OCI-LY3 (cell line): ENCODE results near the gene AFAP1L1.

ENCODE experiments used
- H2AFZ ChIP-seq: fragments of 200-600, 300-600 bp; shearing (Covaris generic); 2 replicates; pipeline ENCODE4 v1.6.0; 2014; ENCODE audit warnings: antibody characterized with exemption, low read depth, low read length
- H3K27ac ChIP-seq: fragments of 200-600, 300-600 bp; sonication (generic); 2 replicates; pipeline ENCODE4 v1.5.1; 2014; ENCODE audit warnings: mild to moderate bottlenecking, low read length, moderate library complexity, mixed read lengths
- H3K27me3 ChIP-seq: fragments of 200-600, 300-600 bp; sonication (generic); 2 replicates; pipeline ENCODE4 v1.6.1; 2014; ENCODE audit warnings: low read depth, low read length, mixed read lengths
- H3K36me3 ChIP-seq: fragments of 200-600, 300-600 bp; sonication (generic); replicated peaks from 2 replicates; pipeline ENCODE3; 2014; ENCODE audit warnings: low read depth, low read length, mixed read lengths
- H3K4me1 ChIP-seq: fragments of 300-600, 200-600 bp; sonication (generic); 2 replicates; pipeline ENCODE4 v1.6.1; 2014; ENCODE audit warnings: low read length, mixed read lengths
- H3K4me2 ChIP-seq: fragments of 200-600, 300-600 bp; sonication (generic); 2 replicates; pipeline ENCODE4 v1.6.1; 2014; ENCODE audit warnings: low read length, mixed read lengths
- H3K4me3 ChIP-seq: fragments of 300-600, 200-600 bp; sonication (generic); 2 replicates; pipeline ENCODE4 v1.5.1; 2014; ENCODE audit warnings: antibody characterized with exemption, mild to moderate bottlenecking, low read length, moderate library complexity
- H3K79me2 ChIP-seq: fragments of 300-600, 200-600 bp; shearing (Covaris generic); 2 replicates; pipeline ENCODE4 v1.6.1; 2014; ENCODE audit warnings: mild to moderate bottlenecking, low read length, mixed read lengths
- H3K9ac ChIP-seq: fragments of 300-600, 200-600 bp; shearing (Covaris generic); 2 replicates; pipeline ENCODE4 v1.6.0; 2014; ENCODE audit warnings: mild to moderate bottlenecking, low read length, moderate library complexity
- H3K9me3 ChIP-seq: fragments of 200-600, 300-600 bp; shearing (Covaris generic); 2 replicates; pipeline ENCODE4 v1.6.1; 2014; ENCODE audit warnings: low read length, mixed read lengths; ENCODE audit not compliant: insufficient read depth
- H4K20me1 ChIP-seq: fragments of 200-600, 300-600 bp; sonication (generic); 2 replicates; pipeline ENCODE4 v1.6.1; 2016; ENCODE audit warnings: low read length, mixed read lengths; ENCODE audit not compliant: insufficient read depth
- CTCF ChIP-seq: fragments of 200-600, 300-600 bp; sonication (generic); IDR thresholded peaks from 2 replicates; pipeline ENCODE4 v1.5.1; 2014; ENCODE audit warnings: antibody characterized with exemption, low read length, low read depth
- EZH2phosphoT487 ChIP-seq: fragments of 200-600 bp; shearing (Covaris generic); IDR thresholded peaks from 2 replicates; pipeline ENCODE4 v1.6.1; 2018; ENCODE audit warnings: antibody characterized with exemption, mixed run types, low read depth

AFAP1L1 gene

GRCh38 chr5:149345892-149346222 is 74.2 kb downstream of the AFAP1L1 start:
- Histone ChIP-seq H3K4me1 (peaks cover 12% of the 10 kb centered on the region), H3K9ac (peak overlapping the region; percentile 98), H3K27ac (peak overlapping the region; percentile 69), H2AFZ (no peak overlapping the region), H3K36me3 (peaks cover 35% of the 10 kb centered on the region), H3K4me3 (peak overlapping the region; percentile 99), H3K27me3 (no peaks in the 10 kb centered on the region), H3K4me2 (peak overlapping the region; percentile 85), H3K9me3 (no peaks in the 10 kb centered on the region), H4K20me1 (no peaks in the 10 kb centered on the region), H3K79me2 (peaks cover 45% of the 10 kb centered on the region)
- TF ChIP-seq EZH2phosphoT487 (no peak), CTCF (no peak)

GRCh38 chr5:149348518-149348917 is 76.9 kb downstream of the AFAP1L1 start:
- Histone ChIP-seq H3K9me3 (no peaks in the 10 kb centered on the region), H3K27me3 (no peaks in the 10 kb centered on the region), H3K36me3 (peaks cover 55% of the 10 kb centered on the region), H3K4me2 (no peak overlapping the region), H4K20me1 (no peaks in the 10 kb centered on the region), H3K27ac (no peak overlapping the region), H2AFZ (no peak overlapping the region), H3K79me2 (peaks cover 46% of the 10 kb centered on the region), H3K4me1 (peaks cover 12% of the 10 kb centered on the region), H3K9ac (no peak overlapping the region), H3K4me3 (no peak overlapping the region)
- TF ChIP-seq EZH2phosphoT487: no peak
- TF ChIP-seq CTCF: no peak

- TF ChIP-seq EZH2phosphoT487 (no peak), CTCF (no peak)
- Histone ChIP-seq H4K20me1 (no peaks in the 10 kb centered on the region), H3K4me2 (no peak overlapping the region), H3K36me3 (peaks cover 55% of the 10 kb centered on the region), H3K4me3 (no peak overlapping the region), H2AFZ (no peak overlapping the region), H3K9me3 (no peaks in the 10 kb centered on the region), H3K4me1 (0 out of 2 replicates have a peak, but pooled peaks cover 7% of the 10 kb centered on the region), H3K27ac (no peak overlapping the region), H3K9ac (no peak overlapping the region), H3K27me3 (no peaks in the 10 kb centered on the region), H3K79me2 (peaks cover 46% of the 10 kb centered on the region)
Measured at GRCh38 chr5:149349382-149349781, 77.7 kb downstream of the AFAP1L1 start.

- H3K9ac ChIP-seq: no peak overlapping the region
- TF ChIP-seq EZH2phosphoT487: no peak
- no peak for TF ChIP-seq CTCF
- peaks cover 27% of the 10 kb centered on the region for H3K79me2 ChIP-seq
- H3K4me1 ChIP-seq: peaks cover 6% of the 10 kb centered on the region; the same call in 1 of the 2 replicates
- no peaks in the 10 kb centered on the region for H4K20me1 ChIP-seq
- no peak overlapping the region for H2AFZ ChIP-seq
- no peaks in the 10 kb centered on the region for H3K9me3 ChIP-seq
- peaks cover 57% of the 10 kb centered on the region for H3K36me3 ChIP-seq
- no peak overlapping the region for H3K27ac ChIP-seq
- no peak overlapping the region for H3K4me3 ChIP-seq
- H3K4me2 ChIP-seq: no peak overlapping the region
- no peaks in the 10 kb centered on the region for H3K27me3 ChIP-seq
Measured at GRCh38 chr5:149352169-149352568, 80.5 kb downstream of the AFAP1L1 start.
